Astrocyte of the spinal cord (primary cell): ENCODE data around the gene QRICH2.

ENCODE experiments used
- DNase-seq: peaks from one replicate; pipeline ENCODE4 v3.0.0; 2011; ENCODE audit warnings: low read depth, low spot score
- H3K4me3 ChIP-seq: 2 replicates; pipeline ENCODE4 v1.5.1; 2011; ENCODE audit warnings: low read depth, mild to moderate bottlenecking, low read length, moderate library complexity
- in situ Hi-C: cut with HindIII; loops from 2 replicates; pipeline ENCODE4 v1.10.0; 2017; ENCODE audit warnings: low sequenced_read_pairs
- TF ChIP-seq, protein P1 (sequence below): IDR thresholded peaks from 2 replicates; pipeline ENCODE4 v1.5.1; 2012; ENCODE audit warnings: low read depth, mild to moderate bottlenecking, low read length, inconsistent platforms

Gene QRICH2

DNA sequence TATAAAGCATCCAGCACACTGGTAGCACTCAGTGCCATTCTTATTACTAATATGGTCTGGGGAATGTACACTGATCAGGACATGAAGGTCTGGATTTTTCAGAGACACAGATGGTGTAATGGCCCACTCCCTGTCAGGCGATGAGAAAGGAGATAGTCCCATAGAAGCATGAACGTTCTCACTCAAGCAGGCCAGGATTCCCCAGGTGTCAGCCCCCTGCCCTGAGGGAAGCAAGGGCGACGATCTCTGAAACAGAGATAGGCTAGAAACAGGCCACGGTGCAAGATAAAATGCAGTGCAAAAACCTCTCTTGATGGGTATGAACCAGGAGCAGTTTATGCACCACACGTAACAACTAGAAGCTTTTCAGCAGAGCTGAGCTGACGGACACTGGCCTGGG, 35.0 kb upstream of the QRICH2 start:
- in situ Hi-C loops = no loop called here
- no peak for DNase-seq
- H3K4me3 ChIP-seq = no peak overlapping the region
- TF ChIP-seq, protein P1, sequence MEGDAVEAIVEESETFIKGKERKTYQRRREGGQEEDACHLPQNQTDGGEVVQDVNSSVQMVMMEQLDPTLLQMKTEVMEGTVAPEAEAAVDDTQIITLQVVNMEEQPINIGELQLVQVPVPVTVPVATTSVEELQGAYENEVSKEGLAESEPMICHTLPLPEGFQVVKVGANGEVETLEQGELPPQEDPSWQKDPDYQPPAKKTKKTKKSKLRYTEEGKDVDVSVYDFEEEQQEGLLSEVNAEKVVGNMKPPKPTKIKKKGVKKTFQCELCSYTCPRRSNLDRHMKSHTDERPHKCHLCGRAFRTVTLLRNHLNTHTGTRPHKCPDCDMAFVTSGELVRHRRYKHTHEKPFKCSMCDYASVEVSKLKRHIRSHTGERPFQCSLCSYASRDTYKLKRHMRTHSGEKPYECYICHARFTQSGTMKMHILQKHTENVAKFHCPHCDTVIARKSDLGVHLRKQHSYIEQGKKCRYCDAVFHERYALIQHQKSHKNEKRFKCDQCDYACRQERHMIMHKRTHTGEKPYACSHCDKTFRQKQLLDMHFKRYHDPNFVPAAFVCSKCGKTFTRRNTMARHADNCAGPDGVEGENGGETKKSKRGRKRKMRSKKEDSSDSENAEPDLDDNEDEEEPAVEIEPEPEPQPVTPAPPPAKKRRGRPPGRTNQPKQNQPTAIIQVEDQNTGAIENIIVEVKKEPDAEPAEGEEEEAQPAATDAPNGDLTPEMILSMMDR = no peak

GRCh38 chr17:76341301-76341700, 33.2 kb upstream of the QRICH2 start:
- H3K4me3 ChIP-seq = no peak overlapping the region
- in situ Hi-C loops = no loop called here
- no peak for DNase-seq
- TF ChIP-seq, protein P1 = no peak

- no peak overlapping the region for H3K4me3 ChIP-seq
- in situ Hi-C loops = no loop called here
- no peak for DNase-seq
Observed at GRCh38 chr17:76337413-76337777, 29.3 kb upstream of the QRICH2 start.

GRCh38 chr17:76336756-76337412, 28.8 kb upstream of the QRICH2 start:
- TF ChIP-seq, protein P1 = no peak
- in situ Hi-C loops = no loop called here
- H3K4me3 ChIP-seq = no peak overlapping the region
- DNase-seq = no peak

More at GRCh38 chr17:76337413-76337777, 29.3 kb upstream of the QRICH2 start:
- TF ChIP-seq, protein P1 = no peak

DNA sequence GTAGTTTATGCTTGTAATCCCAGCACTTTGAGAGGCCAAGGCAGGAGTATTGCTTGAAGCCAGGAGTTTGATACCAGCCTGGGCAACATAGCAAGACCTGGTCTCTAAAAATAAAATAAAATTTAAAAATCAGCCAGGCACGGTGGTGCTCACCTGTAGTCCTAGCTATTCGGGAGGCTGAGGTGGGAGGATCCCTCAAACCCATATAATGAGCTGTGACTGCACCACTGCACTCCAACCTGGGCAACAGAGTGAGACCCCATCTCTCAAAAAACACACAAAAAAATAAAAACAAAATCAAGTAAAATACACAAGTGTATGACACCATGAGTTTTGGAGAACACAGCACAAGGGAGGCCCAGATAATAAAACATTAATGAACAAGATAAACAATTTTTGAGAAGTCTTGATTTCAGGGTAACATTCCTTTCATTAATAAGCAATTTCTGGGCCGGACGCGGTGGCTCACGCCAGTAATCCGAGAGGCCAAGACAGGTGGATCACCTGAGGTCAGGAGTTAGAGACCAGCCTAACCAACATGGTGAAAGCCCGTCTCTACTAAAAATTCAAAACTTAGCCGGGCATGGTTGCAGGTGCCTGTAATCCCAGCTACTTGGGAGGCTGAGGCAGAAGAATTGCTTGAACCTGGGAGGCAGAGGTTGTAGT, 27.8 kb upstream of the QRICH2 start:
- in situ Hi-C loops = no loop called here

GRCh38 chr17:76333673-76334505, 25.8 kb upstream of the QRICH2 start:
- no peak overlapping the region for H3K4me3 ChIP-seq
- TF ChIP-seq, protein P1 = no peak
- no peak for DNase-seq
- in situ Hi-C loops = no loop called here

More for the DNA sequence above, 27.8 kb upstream of the QRICH2 start:
- no peak overlapping the region for H3K4me3 ChIP-seq
- TF ChIP-seq, protein P1 = no peak
- no peak for DNase-seq
